Fibroblast of skin of left biceps (primary cell): Measurements from ENCODE around the gene TESK1.
"Not testable (repeated sequence)": the region's sequence is repeated elsewhere in the genome, so short reads cannot be mapped to it uniquely, and the experiment has no call there.

Experiments used
- DNase-seq, 2 experiments: peaks; one replicate each; pipeline ENCODE4 v3.0.0-alpha.2; 2013; ENCODE audit warnings: low read depth in 2 of 2

The TESK1 gene

DNA sequence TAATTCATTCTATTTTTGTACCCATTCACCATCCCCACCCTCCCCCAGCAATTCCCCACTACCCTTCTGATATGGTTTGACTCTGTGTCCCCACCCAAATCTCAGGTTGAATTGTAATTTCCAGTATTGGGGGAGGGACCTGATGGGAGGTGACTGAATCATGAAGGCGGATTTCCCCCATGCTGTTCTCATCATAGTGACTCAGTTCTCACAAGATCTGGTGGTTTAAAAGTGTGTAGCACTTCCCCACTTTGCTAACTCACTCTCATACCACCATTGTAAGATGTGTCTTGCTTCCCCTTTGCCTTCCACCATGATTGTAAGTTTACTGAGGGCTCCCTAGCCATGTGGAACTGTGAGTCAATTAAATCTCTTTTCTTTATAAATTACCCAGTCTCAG lies 25.9 kb upstream of the TESK1 start:
- DNase-seq: no peak

DNA sequence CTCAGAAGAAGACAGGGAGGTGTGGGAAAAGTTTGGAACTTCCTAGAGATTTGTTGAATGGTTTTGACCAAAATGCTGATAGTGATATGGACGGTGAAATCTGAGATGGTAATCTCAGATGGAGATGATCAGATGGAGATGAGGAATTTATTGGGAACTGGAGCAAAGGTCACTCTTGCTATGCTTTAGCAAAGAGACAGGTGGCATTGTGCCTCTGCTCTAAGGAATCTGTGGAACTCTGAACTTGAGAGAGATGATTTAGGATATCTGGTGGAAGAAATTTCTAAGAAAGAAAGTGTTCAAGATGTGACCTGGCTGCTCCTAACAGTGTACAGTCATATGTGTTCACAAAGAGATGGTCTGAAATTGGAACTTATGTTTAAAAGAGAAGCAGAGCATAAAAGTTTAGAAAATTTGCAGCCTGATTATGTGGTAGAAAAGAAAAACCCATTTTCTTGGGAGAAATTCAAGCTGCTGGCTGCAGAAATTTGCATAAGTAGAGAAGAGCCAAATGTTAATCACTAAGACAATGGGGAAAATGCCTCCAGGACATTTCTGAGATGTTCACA lies 25.3 kb upstream of the TESK1 start:
- DNase-seq: not testable (repeated sequence)

DNA sequence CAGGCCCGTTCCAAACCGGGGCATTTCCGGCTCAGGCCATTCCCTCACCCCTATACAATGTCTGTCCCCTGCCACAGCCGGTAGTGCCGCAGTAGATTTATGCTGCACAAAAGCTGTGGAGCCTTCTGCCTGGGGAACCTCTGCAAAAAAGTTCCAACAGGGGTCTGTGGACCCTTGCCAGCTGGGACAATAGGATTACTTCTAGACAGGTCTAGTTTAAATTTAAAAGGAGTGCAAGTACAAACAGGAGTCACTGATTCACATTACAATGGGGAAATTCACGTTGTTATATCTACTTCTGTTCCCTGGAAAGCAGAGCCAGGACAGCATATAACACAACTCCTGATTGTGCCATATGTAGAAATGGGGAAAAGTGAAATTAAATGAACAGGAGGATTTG lies 21.5 kb upstream of the TESK1 start:
- DNase-seq: not testable (repeated sequence)

DNA sequence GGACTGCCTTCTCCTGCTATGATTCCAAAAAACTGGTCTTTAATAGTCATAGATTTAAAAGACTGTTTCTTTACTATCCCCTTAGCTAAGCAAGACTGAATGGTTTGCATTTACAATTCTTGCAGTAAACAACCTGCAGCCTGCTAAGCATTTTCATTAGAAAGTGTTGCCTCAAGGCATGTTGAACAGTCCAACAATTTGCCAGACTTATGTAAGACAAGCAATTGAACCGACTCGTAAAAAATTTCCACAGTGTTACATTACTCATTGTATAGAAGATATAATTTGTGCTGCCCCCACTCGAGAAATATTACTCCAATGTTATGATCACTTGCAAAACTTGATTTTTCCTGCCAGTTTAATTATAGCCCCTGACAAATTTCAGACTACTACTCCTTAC lies 20.4 kb upstream of the TESK1 start:
- not testable (repeated sequence) for DNase-seq

DNA sequence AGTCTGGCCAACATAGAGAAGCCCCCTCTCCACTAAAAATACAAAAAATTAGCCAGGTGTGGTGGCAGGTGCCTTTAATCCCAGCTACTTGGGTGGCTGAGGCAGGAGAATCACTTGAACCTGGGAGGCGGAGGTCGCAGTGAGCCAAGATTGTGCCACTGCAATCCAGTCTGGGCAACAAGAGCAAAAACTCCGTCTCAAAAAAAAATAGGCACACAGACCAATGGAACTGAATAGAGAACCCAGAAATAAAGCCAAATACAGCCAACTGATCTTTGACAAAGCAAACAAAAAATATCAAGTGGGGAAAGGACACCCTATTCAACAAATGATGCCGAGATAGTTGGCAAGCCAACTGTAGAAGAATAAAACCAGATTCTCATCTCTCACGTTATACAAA lies 16.6 kb upstream of the TESK1 start:
- not testable (repeated sequence) for DNase-seq

DNA sequence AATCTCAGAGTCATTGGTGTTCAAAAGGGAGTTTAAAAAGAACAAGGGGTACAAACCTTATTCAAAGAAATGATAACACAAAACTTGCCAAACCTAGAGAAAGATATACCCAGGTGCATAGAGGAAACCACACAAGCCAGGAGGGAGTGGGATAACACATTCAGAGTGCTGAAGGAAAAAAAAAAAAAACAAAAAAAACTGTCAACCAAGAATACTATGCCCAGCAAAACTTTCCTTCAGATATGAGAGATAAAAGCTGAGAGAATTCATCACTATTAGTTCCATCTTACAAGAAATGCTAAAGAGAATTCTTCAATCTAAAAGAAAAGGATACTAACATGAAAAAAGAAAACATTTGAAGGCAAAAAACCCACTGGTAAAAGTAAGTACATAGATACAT lies 11.5 kb upstream of the TESK1 start:
- no peak for DNase-seq

DNA sequence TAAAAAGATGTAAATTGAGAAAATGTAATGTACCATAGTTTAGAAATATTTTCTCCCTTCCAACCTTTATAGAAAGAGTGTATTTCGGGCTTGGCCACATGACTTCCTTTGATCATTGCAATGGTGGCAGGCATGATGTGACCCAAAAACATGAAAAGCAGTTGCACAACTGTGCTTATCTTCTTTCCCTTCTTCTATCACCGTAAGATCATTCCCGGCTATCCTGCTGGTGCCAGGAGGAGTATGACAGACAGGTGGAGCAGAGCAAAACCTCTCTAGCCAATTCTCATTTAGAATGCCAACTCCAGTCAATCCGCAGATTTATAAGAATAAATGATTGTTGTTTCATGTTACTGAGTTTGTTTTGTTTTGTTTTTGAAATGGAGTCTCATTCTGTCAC lies 10.6 kb upstream of the TESK1 start:
- no peak for DNase-seq

DNA sequence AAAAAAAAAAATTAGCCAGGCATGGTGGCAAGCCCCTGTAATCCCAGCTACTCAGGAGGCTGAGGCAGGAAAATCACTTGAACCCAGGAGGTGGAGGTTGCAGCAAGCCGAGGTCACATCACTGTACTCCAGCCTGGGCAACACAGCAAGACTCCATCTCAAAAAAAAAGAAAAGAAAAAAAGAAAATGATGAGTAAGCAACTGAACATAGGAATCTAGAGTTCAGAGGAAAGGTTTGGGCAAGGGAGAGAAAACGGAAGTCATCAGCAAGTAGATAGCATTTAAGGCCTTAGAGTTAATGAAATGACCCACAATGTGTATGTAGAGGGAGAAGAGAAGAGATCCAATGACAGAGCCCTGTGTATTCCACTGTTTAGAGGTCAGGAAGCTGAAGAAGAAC lies 8.2 kb upstream of the TESK1 start:
- not testable (repeated sequence) for DNase-seq

DNA sequence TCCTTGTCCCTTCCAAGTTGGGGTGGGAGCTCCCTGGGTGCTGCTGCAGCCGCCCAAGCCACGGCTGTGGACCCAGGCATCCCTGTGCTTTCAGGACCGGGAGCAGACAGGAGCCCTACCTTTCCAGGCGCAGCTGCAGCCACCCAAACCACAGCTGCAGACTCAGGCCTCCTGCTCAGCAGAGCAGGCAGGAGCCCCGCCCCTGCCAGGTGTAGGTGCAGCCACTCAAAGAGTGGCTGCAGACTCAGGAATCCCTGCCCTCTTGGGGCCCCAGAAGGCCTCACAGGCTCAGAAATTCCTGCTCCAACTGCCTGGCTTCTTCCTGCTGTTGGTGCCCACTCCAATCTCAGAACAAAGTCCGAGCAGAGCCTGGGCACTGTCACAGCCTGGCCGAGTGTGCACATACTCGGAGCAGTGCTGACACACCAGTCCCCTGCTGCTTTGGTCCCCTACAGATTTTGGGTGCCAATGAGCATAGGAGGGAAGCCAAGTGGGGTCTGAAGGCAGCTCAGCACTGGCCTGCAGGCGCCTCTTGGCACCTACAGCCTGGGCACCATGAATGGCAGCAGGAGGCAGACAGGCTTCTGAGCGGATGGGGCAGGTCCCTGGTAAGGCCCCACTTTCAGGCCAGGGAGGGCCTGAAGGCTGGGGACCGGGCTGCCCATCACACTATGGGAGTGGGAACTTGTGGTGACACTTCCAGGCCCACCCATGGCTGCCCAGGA lies 6.0 kb upstream of the TESK1 start:
- DNase-seq: no peak

DNA sequence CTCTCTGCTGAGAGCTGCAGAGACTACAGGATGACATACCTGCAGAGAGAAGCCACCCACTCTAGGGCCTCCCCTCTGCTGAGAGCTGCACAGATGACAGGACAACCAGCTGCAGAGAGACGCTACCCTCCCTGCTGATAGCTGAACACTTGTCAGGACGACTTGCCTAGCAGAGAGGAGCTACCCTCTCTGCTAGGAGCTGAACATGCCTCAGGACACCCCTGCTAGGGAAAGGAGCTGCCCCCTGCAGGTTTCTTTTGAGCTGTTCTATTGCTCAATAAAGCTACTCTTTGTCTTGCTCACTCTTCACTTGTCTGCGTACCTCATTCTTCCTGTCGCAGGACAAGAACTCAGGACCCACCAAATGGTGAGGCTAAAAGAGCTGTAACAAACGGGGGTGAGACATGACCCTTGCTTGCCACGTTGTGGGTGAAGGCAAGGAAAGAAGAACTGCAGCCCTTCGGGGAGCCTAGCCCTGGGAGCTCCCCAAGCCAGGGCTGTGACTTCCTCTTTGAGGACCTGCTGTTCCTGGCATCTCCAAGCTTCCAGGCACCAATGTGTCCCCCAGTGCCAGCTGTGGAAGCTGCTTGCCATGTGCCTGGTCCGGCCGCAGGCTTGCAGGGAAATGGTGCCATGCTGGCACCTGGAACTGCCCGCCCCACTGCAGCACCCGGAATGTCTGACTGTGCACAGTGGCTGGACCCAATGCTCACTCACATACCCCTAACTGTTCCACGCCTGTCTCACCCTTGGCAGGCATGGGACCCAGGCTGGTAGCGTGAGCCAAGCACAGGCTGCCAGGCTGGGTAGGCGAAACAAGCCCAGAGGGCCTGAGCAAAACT lies 5.1 kb upstream of the TESK1 start:
- no peak for DNase-seq

DNA sequence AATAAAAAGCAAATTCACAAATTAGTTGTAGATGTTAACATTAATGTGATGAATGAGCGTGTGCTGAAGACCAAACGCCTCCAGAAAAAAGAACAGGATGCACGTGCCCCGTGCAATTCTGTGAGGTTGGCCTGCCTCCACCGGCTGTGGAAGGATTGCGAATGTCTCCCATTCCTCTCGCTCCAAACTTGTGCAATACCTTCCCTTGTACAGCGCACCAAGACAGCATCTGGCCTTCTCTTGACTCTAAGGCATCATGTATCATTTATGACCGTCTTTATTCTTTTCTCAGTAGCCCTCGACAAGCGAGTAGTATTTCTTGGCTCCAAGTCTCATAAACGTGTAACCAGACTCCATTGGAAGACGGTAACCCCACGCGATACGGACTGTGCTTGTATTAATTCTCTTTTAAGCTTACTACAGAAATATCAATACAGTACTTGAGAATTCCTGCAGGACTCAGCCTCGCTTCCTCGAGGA lies 1.5 kb upstream of the TESK1 start:
- DNase-seq: peak; percentile 71 to 74

DNA sequence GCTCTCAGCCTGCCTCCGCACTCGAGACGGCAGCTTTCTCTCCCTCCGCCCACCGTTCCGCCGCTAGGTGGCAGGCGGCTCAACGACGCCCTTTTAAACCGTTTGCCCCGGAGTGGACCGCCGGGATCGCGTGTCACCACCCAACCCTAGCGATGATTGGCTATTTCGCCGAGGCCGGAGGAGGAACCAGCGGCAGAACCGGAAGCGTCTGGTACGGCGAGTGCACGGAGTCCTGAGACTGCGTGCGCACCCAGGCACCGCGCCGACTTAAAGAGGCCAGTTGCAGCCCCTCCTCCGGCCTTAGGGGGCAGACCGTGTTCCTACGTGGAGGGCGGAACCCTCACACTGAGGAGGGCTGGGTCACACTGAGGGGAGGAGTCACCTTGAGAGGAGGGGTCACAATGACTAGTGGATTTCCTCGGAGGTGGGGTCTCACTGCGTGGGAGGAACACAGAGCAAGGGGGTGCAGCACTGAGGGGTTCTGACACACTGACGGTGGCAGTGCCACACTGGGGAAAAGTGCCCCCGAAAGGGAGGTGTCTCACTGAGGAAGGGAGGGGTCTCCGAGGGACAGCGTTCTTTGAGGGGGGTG lies 980 bp upstream of the TESK1 start:
- DNase-seq: peak; percentile 99

DNA sequence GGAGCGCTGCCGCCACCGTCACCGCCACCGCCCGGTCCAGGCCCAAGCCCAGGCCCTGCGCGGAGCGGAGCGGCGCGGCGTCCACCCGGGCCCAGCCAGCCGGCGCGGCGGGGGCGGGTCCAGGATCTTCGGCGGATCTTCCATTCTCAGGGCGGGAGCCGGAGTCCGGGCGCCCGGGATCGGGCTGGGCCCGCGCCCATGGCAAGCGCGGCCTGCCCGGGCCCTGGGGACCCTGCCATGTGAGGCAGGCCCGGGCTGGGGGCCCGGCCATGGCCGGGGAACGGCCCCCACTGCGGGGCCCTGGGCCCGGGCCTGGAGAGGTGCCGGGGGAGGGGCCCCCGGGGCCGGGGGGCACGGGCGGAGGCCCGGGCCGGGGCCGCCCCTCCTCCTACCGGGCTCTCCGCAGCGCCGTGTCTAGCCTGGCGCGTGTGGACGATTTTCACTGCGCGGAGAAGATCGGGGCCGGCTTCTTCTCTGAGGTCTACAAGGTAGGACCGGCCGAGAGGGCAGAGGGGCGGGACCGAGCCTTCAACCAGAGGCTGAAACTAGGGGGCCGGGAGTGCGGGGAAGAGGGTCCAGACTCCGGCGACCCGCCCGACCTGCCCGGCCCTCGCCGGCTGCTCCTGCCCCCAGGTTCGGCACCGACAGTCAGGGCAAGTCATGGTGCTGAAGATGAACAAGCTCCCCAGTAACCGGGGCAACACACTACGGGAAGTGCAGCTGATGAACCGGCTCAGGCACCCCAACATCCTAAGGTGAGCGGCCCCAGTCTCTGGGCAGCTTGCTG lies 482 bp downstream of the TESK1 start:
- DNase-seq: no peak

DNA sequence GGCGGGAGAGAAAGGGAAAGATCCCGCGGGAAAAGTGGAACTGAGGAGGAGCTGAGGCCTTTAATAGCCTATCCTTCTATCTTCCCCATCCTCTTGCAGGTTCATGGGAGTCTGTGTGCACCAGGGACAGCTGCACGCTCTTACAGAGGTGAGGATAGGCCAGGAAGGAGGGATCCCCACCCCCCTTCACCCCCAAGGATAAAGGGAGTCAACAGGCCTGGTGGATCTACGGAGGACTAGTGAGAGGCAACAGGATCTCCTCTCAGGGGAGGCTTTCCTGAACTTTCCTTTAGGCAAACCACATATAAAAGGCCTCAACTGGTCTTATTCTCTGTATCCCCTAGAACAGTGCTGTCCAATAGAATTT lies 1.1 kb downstream of the TESK1 start:
- DNase-seq: no peak

DNA sequence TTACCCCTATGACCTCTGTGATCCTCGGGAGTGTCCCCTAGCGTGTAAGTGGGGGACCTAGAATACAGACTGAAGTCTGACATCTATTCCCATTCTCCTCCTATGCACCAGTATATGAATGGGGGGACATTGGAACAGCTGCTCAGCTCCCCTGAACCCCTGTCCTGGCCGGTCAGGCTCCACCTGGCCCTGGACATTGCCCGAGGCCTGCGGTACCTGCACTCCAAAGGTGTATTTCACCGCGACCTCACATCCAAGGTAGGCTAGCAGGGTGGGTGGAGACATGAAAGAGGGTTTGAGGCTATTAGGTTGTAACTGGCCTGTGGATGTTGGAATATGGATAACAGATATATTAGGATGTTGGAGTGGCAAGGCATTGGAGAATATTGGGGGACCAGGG lies 1.7 kb downstream of the TESK1 start:
- no peak for DNase-seq

DNA sequence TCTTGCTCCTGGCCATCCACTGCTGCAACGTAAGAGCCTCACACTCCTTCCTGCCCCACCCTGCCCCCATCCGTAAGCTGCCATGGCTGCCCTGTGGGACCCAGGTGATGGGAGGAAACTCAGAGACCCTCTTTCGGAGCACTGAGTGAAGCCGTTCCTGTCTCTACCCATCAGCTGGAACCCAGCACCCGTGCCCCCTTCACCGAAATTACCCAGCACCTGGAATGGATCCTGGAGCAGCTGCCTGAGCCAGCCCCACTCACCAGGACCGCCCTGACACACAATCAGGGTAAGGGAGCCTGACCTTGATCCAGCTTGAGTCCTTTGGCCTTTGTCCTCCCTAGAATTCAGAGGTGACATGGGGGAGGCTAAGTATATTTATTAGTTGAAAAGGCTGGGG lies 3.2 kb downstream of the TESK1 start:
- DNase-seq: no peak

DNA sequence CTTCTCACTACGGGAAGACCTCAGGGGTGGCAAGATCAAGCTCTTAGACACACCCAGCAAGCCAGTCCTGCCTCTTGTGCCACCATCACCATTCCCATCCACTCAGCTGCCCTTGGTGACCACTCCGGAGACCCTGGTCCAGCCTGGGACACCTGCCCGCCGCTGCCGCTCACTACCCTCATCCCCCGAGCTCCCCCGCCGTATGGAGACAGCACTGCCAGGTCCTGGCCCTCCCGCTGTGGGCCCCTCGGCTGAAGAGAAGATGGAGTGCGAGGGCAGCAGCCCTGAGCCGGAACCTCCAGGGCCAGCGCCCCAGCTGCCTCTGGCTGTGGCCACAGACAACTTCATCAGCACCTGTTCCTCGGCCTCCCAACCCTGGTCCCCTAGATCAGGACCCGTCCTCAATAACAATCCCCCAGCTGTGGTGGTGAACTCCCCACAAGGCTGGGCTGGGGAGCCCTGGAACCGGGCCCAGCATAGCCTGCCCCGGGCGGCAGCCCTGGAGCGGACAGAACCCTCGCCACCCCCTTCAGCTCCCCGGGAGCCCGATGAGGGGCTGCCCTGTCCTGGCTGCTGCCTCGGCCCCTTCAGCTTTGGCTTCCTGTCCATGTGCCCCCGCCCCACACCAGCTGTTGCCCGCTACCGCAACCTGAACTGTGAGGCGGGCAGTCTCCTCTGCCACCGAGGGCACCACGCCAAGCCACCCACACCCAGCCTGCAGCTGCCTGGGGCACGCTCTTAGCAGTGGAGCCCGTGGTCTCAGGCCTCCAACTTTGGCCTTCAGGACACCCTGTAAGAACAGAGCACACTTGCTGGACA lies 4.1 kb downstream of the TESK1 start:
- no peak for DNase-seq

DNA sequence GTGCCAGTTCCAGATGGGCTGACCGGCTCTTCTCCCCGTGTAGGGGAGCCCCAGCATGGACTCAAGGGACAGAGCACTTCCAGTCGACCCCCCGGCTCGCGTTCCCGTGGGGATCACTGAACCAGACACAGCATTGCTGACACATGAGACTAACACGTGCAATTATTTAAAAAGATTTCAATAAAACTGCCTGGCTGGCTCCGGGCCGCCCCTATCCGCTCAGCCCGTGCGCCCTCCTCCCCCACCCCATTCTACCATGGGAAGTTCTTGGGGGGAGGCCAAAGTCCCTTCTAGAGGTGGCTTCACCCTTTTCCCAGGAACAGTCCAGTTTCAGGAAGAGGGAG lies 4.7 kb downstream of the TESK1 start:
- no peak for DNase-seq

DNA sequence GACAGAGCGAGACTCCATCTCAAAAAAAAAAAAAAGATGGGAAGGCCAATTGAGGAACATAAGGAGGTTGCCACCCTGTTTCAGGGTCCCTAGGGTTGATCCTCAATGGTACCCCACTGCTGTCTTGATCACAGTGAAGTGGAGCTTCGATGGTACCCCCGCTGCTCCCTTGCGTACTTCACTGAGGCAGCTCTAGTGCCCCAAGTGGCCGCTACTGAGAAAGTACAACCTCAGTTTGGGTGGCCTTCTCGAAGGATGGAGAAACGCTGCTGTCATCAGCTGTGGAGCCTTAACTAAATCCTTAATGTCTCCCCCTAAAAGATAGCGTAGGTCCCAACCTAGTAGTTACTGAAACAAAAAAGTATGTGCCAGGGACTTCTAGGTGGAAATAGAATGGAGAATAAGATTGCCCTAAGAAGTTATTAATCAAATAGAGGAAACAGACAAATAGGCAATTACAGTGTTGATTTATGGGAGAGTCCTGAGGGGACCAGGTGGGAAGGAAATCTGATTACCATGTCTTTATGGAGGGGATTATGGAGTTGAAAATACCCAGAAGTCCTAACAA lies 6.3 kb downstream of the TESK1 start:
- peak in 1 of 2 experiments; percentile 6 for DNase-seq

DNA sequence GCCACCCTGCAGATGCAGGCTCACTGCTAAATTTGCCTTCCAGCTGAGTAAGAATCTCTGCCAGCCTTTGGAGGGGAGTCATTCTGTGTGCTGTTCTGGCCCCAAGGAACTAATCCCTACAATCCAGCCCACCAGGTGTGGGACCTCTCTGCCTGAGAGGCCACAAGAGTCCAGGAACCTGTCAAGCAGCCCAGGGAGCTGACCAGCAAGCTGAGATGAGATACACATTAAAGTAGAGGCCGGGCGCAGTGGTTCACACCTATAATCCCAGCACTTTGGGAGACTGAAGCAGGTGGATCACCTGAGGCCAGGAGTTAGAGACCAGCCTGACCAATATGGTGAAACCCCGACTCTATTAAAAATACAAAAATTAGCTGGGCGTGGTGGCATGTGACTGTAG lies 7.0 kb downstream of the TESK1 start:
- not testable (repeated sequence) for DNase-seq

DNA sequence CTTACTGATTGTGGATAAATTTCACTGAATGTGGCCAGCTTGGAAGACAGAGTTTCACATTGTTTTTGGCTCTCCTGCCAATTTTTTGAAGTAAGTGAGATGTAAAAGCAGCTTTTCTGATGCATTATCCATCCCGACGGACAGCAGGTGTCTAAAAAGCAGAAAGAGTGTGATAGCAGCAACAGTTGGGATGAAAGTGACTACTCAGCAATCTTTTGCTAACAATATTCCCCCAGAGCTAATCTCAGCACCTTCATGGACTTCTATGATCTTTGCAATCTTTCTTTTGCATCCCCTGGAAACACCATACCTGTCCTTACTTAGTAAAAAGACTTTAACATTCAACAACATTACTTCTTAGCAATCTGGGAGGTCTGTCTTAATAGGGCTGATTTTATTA lies 7.8 kb downstream of the TESK1 start:
- no peak for DNase-seq
